NCI-H1048 (cell line): ENCODE data around the gene CPTP.
"Not testable (repeated sequence)": the region's sequence is repeated elsewhere in the genome, so short reads cannot be mapped to it uniquely, and the experiment has no call there.

Experiments
- DNase-seq: peaks from one replicate; lab custom pipeline; 2025; lab: John Stamatoyannopoulos, UW

Gene CPTP

GRCh38 chr1:1306661-1307260 lies 17.8 kb upstream of the CPTP start:
- DNase-seq = no peak

DNA sequence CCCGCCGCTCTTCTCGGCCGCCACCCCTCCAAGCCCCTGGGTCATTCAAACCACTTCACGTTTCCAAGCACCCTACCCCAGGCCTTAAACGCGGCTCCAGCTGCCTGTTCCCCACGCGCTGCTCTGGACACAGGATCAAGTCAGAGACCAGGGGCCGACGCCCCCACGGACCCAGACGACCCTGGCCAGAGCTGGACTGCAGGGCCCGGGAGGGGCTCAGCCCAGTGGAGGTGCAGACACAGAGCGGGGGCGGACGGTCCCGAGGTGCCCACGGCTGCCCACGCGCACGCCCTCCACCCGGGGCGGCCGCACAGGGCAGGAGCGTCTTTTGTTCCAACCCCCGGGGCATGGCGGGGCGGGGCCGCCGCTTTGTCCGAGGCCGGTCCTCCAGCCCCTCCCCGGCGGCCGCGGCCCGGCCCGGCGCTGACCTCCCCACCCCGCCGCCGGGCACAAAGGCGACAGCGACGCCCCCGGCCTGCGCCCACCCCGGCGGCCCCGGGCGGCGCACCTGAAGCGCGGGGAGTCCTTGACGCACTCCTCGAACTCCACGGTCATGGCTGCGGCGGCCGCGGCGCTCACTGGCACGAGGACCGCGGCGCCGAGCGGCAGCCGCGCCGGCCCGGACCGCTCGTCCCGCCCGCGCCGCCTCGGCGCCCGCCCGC lies 17.2 kb upstream of the CPTP start:
- no peak for DNase-seq

- DNase-seq = peak; percentile 92
Measured at GRCh38 chr1:1307923-1308755, 16.5 kb upstream of the CPTP start, which contains the start of the genes ACAP3 and PUSL1. Gene ACAP3 (minus strand): TSS chr1:1307930. CDS start chr1:1307815, 115 bp downstream. Gene PUSL1 (plus strand): TSS chr1:1308597. CDS start chr1:1308644, 47 bp downstream.

DNA sequence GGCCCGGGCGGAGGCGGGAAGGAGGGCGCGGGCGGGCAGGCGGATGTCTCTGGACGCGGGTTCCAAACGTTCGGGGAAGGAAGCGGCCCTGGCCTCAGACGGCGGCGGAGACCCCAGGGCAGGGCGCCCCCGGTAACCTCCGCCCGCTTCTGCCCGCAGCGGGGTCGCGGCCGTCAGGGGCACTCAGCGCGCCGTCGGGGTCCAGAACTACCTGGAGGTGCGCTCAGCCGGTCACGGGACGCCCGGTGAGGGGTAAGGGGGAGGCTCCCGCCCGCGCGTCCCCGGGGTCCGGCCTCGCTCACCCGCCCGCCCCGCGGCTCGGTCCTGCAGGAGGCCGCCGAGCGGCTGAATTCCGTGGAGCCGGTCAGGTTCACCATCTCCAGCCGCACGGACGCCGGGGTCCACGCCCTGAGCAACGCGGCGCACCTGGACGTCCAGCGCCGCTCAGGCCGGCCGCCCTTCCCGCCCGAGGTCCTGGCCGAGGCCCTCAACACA lies 15.8 kb upstream of the CPTP start:
- no peak for DNase-seq

GRCh38 chr1:1309251-1310108 lies 15.1 kb upstream of the CPTP start:
- DNase-seq = no peak

DNA sequence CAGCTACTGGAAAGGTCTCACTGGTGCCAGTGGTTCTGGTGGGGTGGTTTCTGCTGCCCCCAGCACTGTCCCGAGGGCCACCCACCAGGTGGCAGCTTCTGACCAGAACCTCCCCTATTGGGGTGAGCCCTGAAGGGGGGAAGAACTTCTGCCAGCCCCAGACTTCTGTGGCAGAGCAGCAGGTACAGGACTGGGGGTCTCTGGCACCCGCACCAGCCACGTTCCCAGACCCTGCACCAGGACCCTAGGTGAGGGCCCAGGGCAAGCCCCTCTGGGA lies 14.6 kb upstream of the CPTP start:
- DNase-seq = no peak

DNA sequence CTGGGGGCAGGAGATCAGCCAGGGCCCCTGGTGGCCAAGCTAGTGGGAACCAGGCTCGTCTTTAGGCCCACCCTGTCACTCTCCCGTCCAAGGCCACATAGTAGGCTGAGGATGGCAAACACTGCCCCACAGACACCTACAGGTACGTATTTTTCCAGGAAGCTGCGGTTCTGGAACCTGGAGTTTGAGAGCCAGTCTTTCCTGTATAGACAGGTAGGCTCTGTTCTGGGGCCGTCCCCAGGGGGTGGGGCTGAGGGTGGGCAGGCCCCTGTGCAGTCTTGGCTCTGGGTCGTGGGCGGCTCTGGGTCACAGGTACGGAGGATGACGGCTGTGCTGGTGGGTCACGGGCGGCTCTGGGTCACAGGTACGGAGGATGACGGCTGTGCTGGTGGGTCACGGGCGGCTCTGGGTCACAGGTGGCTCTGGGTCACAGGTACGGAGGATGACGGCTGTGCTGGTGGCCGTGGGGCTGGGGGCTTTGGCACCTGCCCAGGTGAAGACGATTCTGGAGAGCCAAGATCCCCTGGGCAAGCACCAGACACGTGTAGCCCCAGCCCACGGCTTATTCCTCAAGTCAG lies 14.0 kb upstream of the CPTP start:
- no peak for DNase-seq

GRCh38 chr1:1311107-1312104 lies 13.2 kb upstream of the CPTP start:
- DNase-seq = no peak

- DNase-seq = no peak
Measured at GRCh38 chr1:1312450-1313314, 11.9 kb upstream of the CPTP start.

DNA sequence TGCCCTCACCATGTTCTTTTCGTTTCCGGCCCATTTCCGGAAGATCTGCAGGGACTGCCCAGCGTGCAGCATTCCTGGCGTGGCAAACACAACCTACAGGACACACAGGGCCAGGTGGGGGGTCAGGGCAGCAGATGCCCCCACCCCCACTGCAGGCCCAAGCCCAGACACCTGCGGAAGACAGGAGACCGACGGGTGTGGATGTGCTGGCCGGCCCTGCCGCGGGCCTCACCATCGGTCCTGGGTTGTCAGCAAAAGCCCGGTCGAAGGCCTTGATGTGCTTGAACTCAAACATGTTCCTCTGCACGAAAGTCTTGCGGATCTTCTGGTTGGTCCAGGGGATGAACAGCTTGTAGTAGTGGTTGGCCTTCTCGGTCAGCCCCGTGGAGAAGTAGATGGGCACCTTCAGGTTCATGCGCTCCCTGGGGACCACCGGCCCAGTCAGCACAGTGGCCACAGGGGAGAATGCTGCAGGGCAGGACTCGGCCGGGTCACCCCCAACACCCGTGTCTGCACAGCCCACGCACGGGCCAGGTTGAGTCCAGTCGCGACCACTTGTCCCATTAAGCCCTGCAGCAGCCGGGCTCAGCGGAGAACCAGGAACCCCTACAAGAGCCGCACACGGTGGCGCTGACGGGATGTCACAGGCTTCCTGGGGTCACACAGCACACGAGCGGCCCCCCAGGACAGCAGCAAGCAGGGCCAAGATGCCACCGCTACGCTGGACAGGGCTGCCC lies 10.9 kb upstream of the CPTP start:
- no peak for DNase-seq

DNA sequence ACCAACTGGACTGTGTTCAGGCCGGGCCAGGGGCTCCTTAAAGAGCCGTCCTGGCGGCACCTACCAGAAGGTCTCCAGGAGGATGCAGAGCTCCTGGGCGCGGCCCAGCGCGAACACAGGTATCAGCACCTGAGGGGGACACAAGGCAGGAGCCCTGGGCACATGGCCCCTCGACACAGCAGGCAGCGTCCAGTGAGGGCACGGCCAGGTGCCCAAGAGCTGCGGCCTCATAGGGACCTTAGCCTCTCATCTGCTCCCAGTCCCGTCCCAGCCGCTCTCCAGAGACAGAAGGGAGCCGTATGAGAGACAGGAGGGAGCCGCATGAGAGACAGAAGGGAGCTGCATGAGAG lies 10.4 kb upstream of the CPTP start:
- no peak for DNase-seq

DNA sequence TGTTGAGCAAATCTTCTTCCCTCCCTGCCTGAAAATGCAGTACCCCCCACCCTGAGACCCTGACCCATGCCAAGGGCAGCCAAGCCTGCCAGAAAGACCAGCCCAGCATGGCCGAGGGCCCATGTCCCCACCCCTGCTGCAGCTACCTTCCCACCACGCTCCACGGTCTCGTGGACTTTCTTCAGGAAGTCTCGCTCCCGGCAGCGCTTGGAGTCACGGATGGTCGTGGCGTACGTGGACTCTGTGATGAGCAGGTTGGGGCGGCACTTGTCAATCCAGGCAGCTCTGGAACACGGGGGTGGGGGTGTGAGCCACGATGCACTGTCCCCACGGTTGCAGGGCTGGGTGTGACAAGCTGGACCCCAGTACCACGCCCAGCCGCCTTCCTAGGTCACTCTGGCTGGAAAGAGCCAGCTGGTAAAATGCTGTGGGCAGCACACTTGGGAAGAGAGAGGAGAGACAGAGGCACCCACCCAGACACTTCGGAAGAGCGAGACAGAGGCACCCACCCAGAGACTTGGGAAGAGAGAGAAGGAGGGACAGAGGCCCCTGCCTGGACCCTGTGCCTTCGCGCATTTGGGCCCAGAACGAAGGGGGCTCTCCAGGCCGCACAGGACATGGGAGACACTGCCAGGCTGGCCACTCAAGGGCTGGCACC lies 9.8 kb upstream of the CPTP start:
- DNase-seq = no peak

DNA sequence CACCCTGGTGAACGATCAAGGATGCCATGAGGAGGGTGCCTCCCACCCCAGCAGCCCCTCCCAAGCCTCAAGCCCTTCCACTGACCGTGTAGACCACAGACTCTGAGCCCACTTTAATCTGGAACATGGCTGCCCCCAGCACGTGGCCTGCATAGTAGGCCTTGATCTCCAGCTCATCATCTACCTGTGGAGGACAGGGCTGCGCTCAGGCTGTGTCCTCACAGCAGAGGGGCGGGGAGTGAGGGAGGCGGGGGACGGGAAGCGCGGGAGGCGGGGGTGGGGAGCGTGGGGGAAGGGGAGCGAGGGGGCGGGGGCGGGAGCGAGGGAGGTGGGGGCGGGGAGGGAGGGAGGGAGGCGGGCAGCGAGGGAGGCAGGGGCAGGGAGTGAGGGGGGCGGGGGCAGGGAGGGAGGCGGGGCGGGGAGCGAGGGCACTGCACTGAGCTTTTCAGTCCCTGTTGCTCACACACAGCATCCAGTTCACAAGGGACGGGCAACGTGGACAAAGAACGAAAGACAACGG lies 9.1 kb upstream of the CPTP start:
- no peak for DNase-seq

GRCh38 chr1:1316199-1316598 lies 8.4 kb upstream of the CPTP start:
- DNase-seq = not testable (repeated sequence)

DNA sequence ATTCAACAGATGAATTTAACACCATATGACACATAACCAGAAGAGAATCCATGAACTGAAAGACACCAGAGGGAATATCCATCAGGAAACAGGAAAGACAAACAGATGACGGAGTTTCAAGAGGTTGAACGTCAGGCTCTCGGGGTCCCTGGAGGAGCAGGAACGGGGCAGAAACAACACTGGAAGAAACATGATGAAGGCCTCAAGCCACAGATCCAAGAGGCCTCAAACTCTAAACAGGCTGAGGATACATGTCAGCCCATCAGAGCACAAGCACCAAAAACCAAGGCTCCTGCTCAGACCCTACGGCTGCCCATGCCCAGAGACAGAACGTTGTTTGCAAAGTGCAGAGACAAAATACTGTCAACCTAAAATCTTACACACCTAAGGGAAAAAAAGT lies 7.2 kb upstream of the CPTP start:
- DNase-seq = no peak

DNA sequence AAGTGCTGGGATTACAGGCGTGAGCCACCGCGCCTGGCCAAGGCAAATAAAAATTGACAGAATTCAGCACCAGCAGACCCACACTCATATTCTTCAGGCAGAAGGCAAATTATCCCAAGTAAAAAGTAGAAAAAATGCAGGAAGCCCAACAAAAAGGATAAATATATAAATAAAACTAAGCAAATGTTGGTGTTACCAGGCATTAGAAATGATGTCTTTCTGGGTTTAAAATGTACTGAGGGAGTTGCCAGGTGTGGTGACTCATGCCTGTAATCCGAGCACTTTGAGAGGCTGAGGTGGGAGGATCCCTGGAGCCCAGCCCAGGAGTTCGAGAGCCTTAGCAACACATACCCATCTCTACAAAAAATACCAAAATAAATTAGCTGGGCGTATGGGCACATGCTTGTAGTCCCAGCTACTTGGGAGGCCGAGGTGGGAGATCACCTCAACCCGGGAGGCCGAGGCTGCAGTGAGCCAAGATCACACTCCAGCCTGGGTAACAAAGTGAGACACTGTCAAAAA lies 6.4 kb upstream of the CPTP start:
- DNase-seq = no peak

DNA sequence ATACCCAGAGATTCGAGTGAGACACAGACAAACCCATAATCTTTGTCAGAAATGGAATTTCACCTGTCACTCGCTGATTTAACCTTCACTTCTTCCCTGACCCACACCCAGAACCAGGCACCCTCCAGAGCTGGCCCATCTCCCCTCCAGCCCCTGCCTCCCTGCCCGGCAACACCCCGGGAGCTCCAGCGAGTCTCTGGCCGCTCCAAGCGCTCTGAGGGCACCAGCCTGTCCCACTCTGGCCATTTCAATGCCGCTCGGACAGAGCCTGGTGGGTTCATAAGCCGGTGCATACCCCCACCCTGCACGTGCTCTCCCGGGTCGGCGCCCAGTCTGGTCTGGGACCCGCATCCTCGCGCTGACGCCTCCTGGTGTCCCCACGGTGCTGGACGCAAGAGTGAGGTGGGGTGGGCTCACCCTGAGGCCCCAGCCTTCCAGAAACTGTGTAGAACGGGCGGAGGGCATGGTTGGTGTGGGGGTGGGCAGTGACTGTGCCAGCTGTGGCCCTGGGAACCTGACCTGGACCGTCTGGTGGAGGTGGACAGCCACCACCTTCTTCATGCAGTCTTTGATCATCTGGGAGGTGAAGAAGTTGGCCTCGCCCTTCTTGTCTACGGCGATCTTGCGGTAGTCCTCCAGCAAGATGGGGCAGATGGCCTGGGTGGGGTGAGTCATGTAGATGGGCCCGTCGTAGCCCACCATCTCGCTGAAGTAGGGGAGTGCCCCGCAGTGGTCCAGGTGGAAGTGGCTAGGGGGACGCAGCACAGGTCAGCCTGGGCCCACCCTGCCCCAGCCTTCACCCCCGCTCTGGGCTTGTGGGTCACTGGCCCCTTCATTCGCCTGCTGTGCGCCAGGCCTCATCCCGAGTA lies 5.6 kb upstream of the CPTP start:
- no peak for DNase-seq
